MM.1S (cell line): ENCODE data around the gene TSPEAR.

ENCODE experiments used
- EZH2 ChIP-seq: fragments of 300-600 bp; sonication (generic); optimal IDR thresholded peaks from 2 replicates; pipeline ENCODE3; 2017; ENCODE audit warnings: low read depth, mild to moderate bottlenecking, antibody characterized with exemption, low read length, mixed read lengths
- EZH2phosphoT487 ChIP-seq: fragments of 300-600 bp; sonication (generic); IDR thresholded peaks from 2 replicates; pipeline ENCODE4 v1.6.1; 2018; ENCODE audit warnings: antibody characterized with exemption, low read length
- TF ChIP-seq, protein P1 (sequence below): fragments of 300-600 bp; sonication (generic); IDR thresholded peaks from 2 replicates; pipeline ENCODE4 v1.5.1; 2016; ENCODE audit warnings: antibody characterized with exemption, low read length, mixed read lengths

DNA sequence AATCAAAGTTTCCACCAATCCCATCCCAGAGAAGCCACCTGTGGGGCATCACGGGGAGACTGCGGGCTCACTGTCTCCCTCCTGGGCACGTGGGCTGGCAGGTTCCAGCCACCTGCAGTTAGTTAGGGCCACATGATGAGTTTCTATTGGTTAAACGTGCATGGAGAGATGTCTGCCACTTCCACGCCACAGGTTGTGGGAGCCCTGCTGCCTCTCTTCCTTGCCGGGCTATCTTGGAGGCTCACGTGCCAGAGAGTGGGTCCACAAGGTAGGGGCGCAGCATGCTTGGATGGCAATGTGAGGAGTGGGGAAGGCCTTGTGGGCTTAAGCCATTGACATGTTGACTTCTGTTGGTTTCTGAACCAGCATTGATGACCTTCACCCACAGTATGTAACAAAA is 107.5 kb downstream of the TSPEAR start:
- TF ChIP-seq, protein P1, sequence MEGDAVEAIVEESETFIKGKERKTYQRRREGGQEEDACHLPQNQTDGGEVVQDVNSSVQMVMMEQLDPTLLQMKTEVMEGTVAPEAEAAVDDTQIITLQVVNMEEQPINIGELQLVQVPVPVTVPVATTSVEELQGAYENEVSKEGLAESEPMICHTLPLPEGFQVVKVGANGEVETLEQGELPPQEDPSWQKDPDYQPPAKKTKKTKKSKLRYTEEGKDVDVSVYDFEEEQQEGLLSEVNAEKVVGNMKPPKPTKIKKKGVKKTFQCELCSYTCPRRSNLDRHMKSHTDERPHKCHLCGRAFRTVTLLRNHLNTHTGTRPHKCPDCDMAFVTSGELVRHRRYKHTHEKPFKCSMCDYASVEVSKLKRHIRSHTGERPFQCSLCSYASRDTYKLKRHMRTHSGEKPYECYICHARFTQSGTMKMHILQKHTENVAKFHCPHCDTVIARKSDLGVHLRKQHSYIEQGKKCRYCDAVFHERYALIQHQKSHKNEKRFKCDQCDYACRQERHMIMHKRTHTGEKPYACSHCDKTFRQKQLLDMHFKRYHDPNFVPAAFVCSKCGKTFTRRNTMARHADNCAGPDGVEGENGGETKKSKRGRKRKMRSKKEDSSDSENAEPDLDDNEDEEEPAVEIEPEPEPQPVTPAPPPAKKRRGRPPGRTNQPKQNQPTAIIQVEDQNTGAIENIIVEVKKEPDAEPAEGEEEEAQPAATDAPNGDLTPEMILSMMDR, result no peak
- TF ChIP-seq EZH2 (no peak), EZH2phosphoT487 (no peak)
